H9 (cell line): ENCODE measurements around the gene KIF26B. TPM values are rescaled to one million over a fixed set of nuclear protein-coding genes. Genes with fewer than 3 reads are reported as not detected.

Experiments used
- DNase-seq: peaks from one replicate; pipeline ENCODE4 v3.0.0-alpha.2; 2017
- H2AFZ ChIP-seq: one replicate; pipeline ENCODE4 v1.6.1; 2013; ENCODE audit warnings: mild to moderate bottlenecking, low read length, control low read depth, moderate library complexity
- H2AK5ac ChIP-seq: 2 replicates; pipeline ENCODE4 v1.6.1; 2013; ENCODE audit warnings: low read length, control low read depth, mixed read lengths; ENCODE audit not compliant: insufficient read length
- H2BK120ac ChIP-seq: one replicate; pipeline ENCODE4 v1.6.1; 2013; ENCODE audit warnings: low read depth, mild to moderate bottlenecking, low read length, control low read depth, inconsistent platforms; ENCODE audit not compliant: poor library complexity, severe bottlenecking
- H2BK12ac ChIP-seq: 2 replicates; pipeline ENCODE4 v1.6.1; 2013; ENCODE audit warnings: low read length, control low read depth, mixed read lengths, low read depth; ENCODE audit not compliant: insufficient read length
- H2BK15ac ChIP-seq: 2 replicates; pipeline ENCODE4 v1.6.1; 2013; ENCODE audit warnings: low read depth, low read length, control low read depth
- H2BK20ac ChIP-seq: one replicate; pipeline ENCODE4 v1.6.1; 2013; ENCODE audit warnings: low read depth, mild to moderate bottlenecking, low read length, control low read depth, inconsistent platforms; ENCODE audit not compliant: poor library complexity, severe bottlenecking
- H2BK5ac ChIP-seq: 2 replicates; pipeline ENCODE4 v1.6.1; 2013; ENCODE audit warnings: low read length, control low read depth, mixed read lengths; ENCODE audit not compliant: insufficient read length
- H3K14ac ChIP-seq: 2 replicates; pipeline ENCODE4 v1.6.1; 2013; ENCODE audit warnings: low read length, control low read depth; ENCODE audit not compliant: insufficient read depth
- H3K18ac ChIP-seq: 2 replicates; pipeline ENCODE4 v1.6.1; 2013; ENCODE audit warnings: low read depth, mild to moderate bottlenecking, mixed read lengths, low read length, control low read depth; ENCODE audit not compliant: insufficient read length
- H3K23ac ChIP-seq: 2 replicates; pipeline ENCODE4 v1.6.1; 2013; ENCODE audit warnings: low read length, control low read depth, mixed read lengths, low read depth; ENCODE audit not compliant: insufficient read length
- H3K23me2 ChIP-seq: 2 replicates; pipeline ENCODE4 v1.6.1; 2013; ENCODE audit warnings: low read depth, mild to moderate bottlenecking, mixed read lengths, low read length, control low read depth; ENCODE audit not compliant: insufficient read length, poor library complexity, severe bottlenecking
- H3K27ac ChIP-seq: 2 replicates; pipeline ENCODE4 v1.5.1; 2013; ENCODE audit warnings: low read length, control low read depth, mixed read lengths, low read depth; ENCODE audit not compliant: insufficient read length
- H3K27me3 ChIP-seq: 2 replicates; pipeline ENCODE4 v1.6.1; 2013; ENCODE audit warnings: low read length, control low read depth, inconsistent platforms; ENCODE audit not compliant: insufficient read depth
- H3K4ac ChIP-seq: 2 replicates; pipeline ENCODE4 v1.6.1; 2013; ENCODE audit warnings: low read depth, mild to moderate bottlenecking, control low read depth, inconsistent platforms, low read length, moderate library complexity
- H3K4me1 ChIP-seq: 2 replicates; pipeline ENCODE4 v1.6.1; 2013; ENCODE audit warnings: low read length, control low read depth, inconsistent platforms; ENCODE audit not compliant: insufficient read depth
- H3K4me2 ChIP-seq: 2 replicates; pipeline ENCODE4 v1.6.1; 2013; ENCODE audit warnings: low read length, control low read depth, mixed read lengths; ENCODE audit not compliant: insufficient read length, insufficient read depth
- H3K56ac ChIP-seq: 2 replicates; pipeline ENCODE4 v1.6.1; 2013; ENCODE audit warnings: low read depth, mild to moderate bottlenecking, mixed read lengths, low read length, control low read depth; ENCODE audit not compliant: insufficient read length
- H3K79me1 ChIP-seq: 2 replicates; pipeline ENCODE4 v1.6.1; 2013; ENCODE audit warnings: low read depth, mild to moderate bottlenecking, moderate library complexity, low read length, control low read depth, inconsistent platforms; ENCODE audit not compliant: insufficient read depth, poor library complexity, severe bottlenecking
- H3K79me2 ChIP-seq: 2 replicates; pipeline ENCODE4 v1.6.1; 2013; ENCODE audit warnings: low read length, control low read depth, inconsistent platforms; ENCODE audit not compliant: insufficient read depth
- H3K9ac ChIP-seq: 2 replicates; pipeline ENCODE4 v1.6.1; 2013; ENCODE audit warnings: low read length, control low read depth, mixed read lengths; ENCODE audit not compliant: insufficient read length; ENCODE audit errors: extremely low read depth
- H3K9me3 ChIP-seq: one replicate; pipeline ENCODE4 v1.6.1; 2013; ENCODE audit warnings: low read depth, low read length, inconsistent platforms; ENCODE audit not compliant: control insufficient read depth
- H3T11ph ChIP-seq: one replicate; pipeline ENCODE4 v1.6.1; 2013; ENCODE audit warnings: mild to moderate bottlenecking, low read length, control low read depth, inconsistent platforms
- H4K20me1 ChIP-seq: one replicate; pipeline ENCODE4 v1.6.1; 2013; ENCODE audit not compliant: control insufficient read depth, insufficient read length, insufficient read depth
- H4K5ac ChIP-seq: 2 replicates; pipeline ENCODE4 v1.6.1; 2013; ENCODE audit warnings: low read depth, mild to moderate bottlenecking, mixed read lengths, low read length, control low read depth; ENCODE audit not compliant: insufficient read length
- H4K8ac ChIP-seq: replicated peaks from 2 replicates; pipeline ENCODE4 v1.6.1; 2013; ENCODE audit warnings: low read length, control low read depth, mixed read lengths, low read depth; ENCODE audit not compliant: insufficient read length
- H4K91ac ChIP-seq: 2 replicates; pipeline ENCODE4 v1.6.1; 2013; ENCODE audit warnings: low read depth, mild to moderate bottlenecking, moderate library complexity, mixed read lengths, low read length, control low read depth; ENCODE audit not compliant: insufficient read length
- H3K27ac Mint-ChIP-seq, 3 experiments: 2 replicates in 2 of 3; 3 replicates in 1 of 3; pipeline ENCODE4 v1.8.0; 2020 to 2021; ENCODE audit warnings: mixed read lengths in 3 of 3, mild to moderate bottlenecking in 1 of 3, moderate library complexity in 1 of 3
- H3K27me3 Mint-ChIP-seq: 2 replicates; pipeline ENCODE4 v1.8.0; 2021; ENCODE audit warnings: low read depth, mild to moderate bottlenecking, moderate library complexity, mixed read lengths
- H3K36me3 Mint-ChIP-seq, 3 experiments: 2 replicates in 2 of 3; 3 replicates in 1 of 3; pipeline ENCODE4 v1.8.0; 2020 to 2021; ENCODE audit warnings: low read depth in 3 of 3, mixed read lengths in 3 of 3; ENCODE audit not compliant: insufficient read depth in 1 of 3
- H3K4me1 Mint-ChIP-seq, 2 experiments: 2 replicates each; pipeline ENCODE4 v1.8.0; 2020; ENCODE audit warnings: mixed read lengths in 2 of 2
- H3K4me3 Mint-ChIP-seq, 2 experiments: 2 replicates in 1 of 2; 3 replicates in 1 of 2; pipeline ENCODE4 v1.8.0; 2020 to 2021; ENCODE audit warnings: mild to moderate bottlenecking in 2 of 2, mixed read lengths in 2 of 2, moderate library complexity in 1 of 2
- H3K9me3 Mint-ChIP-seq, 2 experiments: 2 replicates in 1 of 2; 3 replicates in 1 of 2; pipeline ENCODE4 v1.8.0; 2020; ENCODE audit warnings: mild to moderate bottlenecking in 2 of 2, mixed read lengths in 2 of 2, moderate library complexity in 1 of 2
- WGBS: extraction: QIAGEN DNeasy Blood & Tissue Kit; methylation state at CpG from one replicate; pipeline ENCODE4 v1.1.7; 2013; ENCODE audit warnings: missing lambda C conversion rate, low lambda C conversion rate, mixed read lengths; ENCODE audit not compliant: insufficient read length; ENCODE audit errors: extremely low coverage; 5-methylcytosine and 5-hydroxymethylcytosine counted together
- total RNA-seq: library from RNA; stranded (reverse); gene quantifications from 2 replicates; pipeline ENCODE4 v1.2.1, GENCODE V29; 2021
- TF ChIP-seq, protein P1 (sequence below): fragments of 200-600 bp; sonication (generic); conservative IDR thresholded peaks from 3 replicates; pipeline ENCODE4 v1.8.0; 2021; ENCODE audit warnings: antibody characterized with exemption, mild to moderate bottlenecking

Gene KIF26B
- total RNA-seq, 1 experiment from 2014 or later: 0.13 TPM

DNA sequence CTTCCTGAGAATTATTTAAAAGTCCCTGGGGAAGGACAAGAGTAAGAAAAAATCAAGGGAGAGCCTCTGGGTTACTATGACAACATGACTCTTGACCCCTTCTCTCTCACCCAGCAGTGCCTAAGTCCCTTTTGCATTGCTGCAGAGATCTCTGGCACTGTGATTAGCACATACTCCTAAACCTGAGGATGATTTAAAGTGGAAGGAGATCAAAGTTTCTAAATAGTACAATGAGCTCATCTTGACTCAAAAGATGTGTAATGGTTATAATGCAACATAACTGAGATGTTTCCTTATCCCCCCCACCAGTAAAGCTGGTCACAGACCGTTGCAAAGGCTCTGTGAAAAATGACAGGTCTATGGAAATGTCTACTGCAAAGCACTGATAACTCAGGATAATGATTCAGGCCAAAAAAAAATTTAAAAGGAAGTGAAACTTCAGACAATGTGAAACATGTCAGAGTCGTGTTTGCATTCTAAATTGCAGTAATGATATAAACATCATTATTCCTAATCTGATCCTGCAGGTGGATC lies 519.2 kb downstream of the KIF26B start:
- Histone ChIP-seq H3K4me1 (no peaks in the 10 kb centered on the region), H4K20me1 (no peaks in the 10 kb centered on the region), H3K27ac (no peak overlapping the region), H2BK5ac (no peak overlapping the region), H2BK15ac (no peak overlapping the region), H3K9ac (no peak overlapping the region), H3K18ac (no peak overlapping the region), H2BK12ac (no peak overlapping the region), H4K8ac (no peak overlapping the region), H3K4me2 (no peak overlapping the region), H3K79me1 (no peaks in the 10 kb centered on the region), H4K5ac (no peak overlapping the region), H3K56ac (no peak overlapping the region), H3K14ac (no peak overlapping the region), H2AK5ac (no peak overlapping the region), H3K4ac (no peak overlapping the region), H3K9me3 (no peaks in the 10 kb centered on the region), H2AFZ (no peak overlapping the region), H3T11ph (no peak overlapping the region), H3K23ac (no peak overlapping the region), H4K91ac (no peak overlapping the region), H3K27me3 (no peaks in the 10 kb centered on the region), H2BK120ac (no peak overlapping the region), H3K23me2 (no peaks in the 10 kb centered on the region), H2BK20ac (no peak overlapping the region), H3K79me2 (no peaks in the 10 kb centered on the region)
- Mint-ChIP-seq H3K9me3 (no peaks in the 10 kb centered on the region), H3K4me1 (no peaks in the 10 kb centered on the region; a peak in 1 of 4 replicates), H3K27ac (no peak overlapping the region), H3K4me3 (no peak overlapping the region), H3K27me3 (no peaks in the 10 kb centered on the region), H3K36me3 (no peaks in the 10 kb centered on the region)
- no CpG with 5 or more reads among the region's 2 CpGs for WGBS
- TF ChIP-seq, protein P1, sequence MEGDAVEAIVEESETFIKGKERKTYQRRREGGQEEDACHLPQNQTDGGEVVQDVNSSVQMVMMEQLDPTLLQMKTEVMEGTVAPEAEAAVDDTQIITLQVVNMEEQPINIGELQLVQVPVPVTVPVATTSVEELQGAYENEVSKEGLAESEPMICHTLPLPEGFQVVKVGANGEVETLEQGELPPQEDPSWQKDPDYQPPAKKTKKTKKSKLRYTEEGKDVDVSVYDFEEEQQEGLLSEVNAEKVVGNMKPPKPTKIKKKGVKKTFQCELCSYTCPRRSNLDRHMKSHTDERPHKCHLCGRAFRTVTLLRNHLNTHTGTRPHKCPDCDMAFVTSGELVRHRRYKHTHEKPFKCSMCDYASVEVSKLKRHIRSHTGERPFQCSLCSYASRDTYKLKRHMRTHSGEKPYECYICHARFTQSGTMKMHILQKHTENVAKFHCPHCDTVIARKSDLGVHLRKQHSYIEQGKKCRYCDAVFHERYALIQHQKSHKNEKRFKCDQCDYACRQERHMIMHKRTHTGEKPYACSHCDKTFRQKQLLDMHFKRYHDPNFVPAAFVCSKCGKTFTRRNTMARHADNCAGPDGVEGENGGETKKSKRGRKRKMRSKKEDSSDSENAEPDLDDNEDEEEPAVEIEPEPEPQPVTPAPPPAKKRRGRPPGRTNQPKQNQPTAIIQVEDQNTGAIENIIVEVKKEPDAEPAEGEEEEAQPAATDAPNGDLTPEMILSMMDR: no peak
- DNase-seq: no peak
